H9 (cell line): ENCODE measurements around the gene PLEKHA7. TPM values are rescaled to one million over a fixed set of nuclear protein-coding genes. Genes with fewer than 3 reads are reported as not detected.

Experiments used
- DNase-seq: peaks from one replicate; pipeline ENCODE4 v3.0.0-alpha.2; 2017
- H2AFZ ChIP-seq: one replicate; pipeline ENCODE4 v1.6.1; 2013; ENCODE audit warnings: mild to moderate bottlenecking, low read length, control low read depth, moderate library complexity
- H2AK5ac ChIP-seq: 2 replicates; pipeline ENCODE4 v1.6.1; 2013; ENCODE audit warnings: low read length, control low read depth, mixed read lengths; ENCODE audit not compliant: insufficient read length
- H2BK120ac ChIP-seq: one replicate; pipeline ENCODE4 v1.6.1; 2013; ENCODE audit warnings: low read depth, mild to moderate bottlenecking, low read length, control low read depth, inconsistent platforms; ENCODE audit not compliant: poor library complexity, severe bottlenecking
- H2BK12ac ChIP-seq: 2 replicates; pipeline ENCODE4 v1.6.1; 2013; ENCODE audit warnings: low read length, control low read depth, mixed read lengths, low read depth; ENCODE audit not compliant: insufficient read length
- H2BK15ac ChIP-seq: 2 replicates; pipeline ENCODE4 v1.6.1; 2013; ENCODE audit warnings: low read depth, low read length, control low read depth
- H2BK20ac ChIP-seq: one replicate; pipeline ENCODE4 v1.6.1; 2013; ENCODE audit warnings: low read depth, mild to moderate bottlenecking, low read length, control low read depth, inconsistent platforms; ENCODE audit not compliant: poor library complexity, severe bottlenecking
- H2BK5ac ChIP-seq: 2 replicates; pipeline ENCODE4 v1.6.1; 2013; ENCODE audit warnings: low read length, control low read depth, mixed read lengths; ENCODE audit not compliant: insufficient read length
- H3K14ac ChIP-seq: 2 replicates; pipeline ENCODE4 v1.6.1; 2013; ENCODE audit warnings: low read length, control low read depth; ENCODE audit not compliant: insufficient read depth
- H3K18ac ChIP-seq: 2 replicates; pipeline ENCODE4 v1.6.1; 2013; ENCODE audit warnings: low read depth, mild to moderate bottlenecking, mixed read lengths, low read length, control low read depth; ENCODE audit not compliant: insufficient read length
- H3K23ac ChIP-seq: 2 replicates; pipeline ENCODE4 v1.6.1; 2013; ENCODE audit warnings: low read length, control low read depth, mixed read lengths, low read depth; ENCODE audit not compliant: insufficient read length
- H3K23me2 ChIP-seq: 2 replicates; pipeline ENCODE4 v1.6.1; 2013; ENCODE audit warnings: low read depth, mild to moderate bottlenecking, mixed read lengths, low read length, control low read depth; ENCODE audit not compliant: insufficient read length, poor library complexity, severe bottlenecking
- H3K27ac ChIP-seq: 2 replicates; pipeline ENCODE4 v1.5.1; 2013; ENCODE audit warnings: low read length, control low read depth, mixed read lengths, low read depth; ENCODE audit not compliant: insufficient read length
- H3K27me3 ChIP-seq: 2 replicates; pipeline ENCODE4 v1.6.1; 2013; ENCODE audit warnings: low read length, control low read depth, inconsistent platforms; ENCODE audit not compliant: insufficient read depth
- H3K4ac ChIP-seq: 2 replicates; pipeline ENCODE4 v1.6.1; 2013; ENCODE audit warnings: low read depth, mild to moderate bottlenecking, control low read depth, inconsistent platforms, low read length, moderate library complexity
- H3K4me1 ChIP-seq: 2 replicates; pipeline ENCODE4 v1.6.1; 2013; ENCODE audit warnings: low read length, control low read depth, inconsistent platforms; ENCODE audit not compliant: insufficient read depth
- H3K4me2 ChIP-seq: 2 replicates; pipeline ENCODE4 v1.6.1; 2013; ENCODE audit warnings: low read length, control low read depth, mixed read lengths; ENCODE audit not compliant: insufficient read length, insufficient read depth
- H3K56ac ChIP-seq: 2 replicates; pipeline ENCODE4 v1.6.1; 2013; ENCODE audit warnings: low read depth, mild to moderate bottlenecking, mixed read lengths, low read length, control low read depth; ENCODE audit not compliant: insufficient read length
- H3K79me1 ChIP-seq: 2 replicates; pipeline ENCODE4 v1.6.1; 2013; ENCODE audit warnings: low read depth, mild to moderate bottlenecking, moderate library complexity, low read length, control low read depth, inconsistent platforms; ENCODE audit not compliant: insufficient read depth, poor library complexity, severe bottlenecking
- H3K79me2 ChIP-seq: 2 replicates; pipeline ENCODE4 v1.6.1; 2013; ENCODE audit warnings: low read length, control low read depth, inconsistent platforms; ENCODE audit not compliant: insufficient read depth
- H3K9ac ChIP-seq: 2 replicates; pipeline ENCODE4 v1.6.1; 2013; ENCODE audit warnings: low read length, control low read depth, mixed read lengths; ENCODE audit not compliant: insufficient read length; ENCODE audit errors: extremely low read depth
- H3K9me3 ChIP-seq: one replicate; pipeline ENCODE4 v1.6.1; 2013; ENCODE audit warnings: low read depth, low read length, inconsistent platforms; ENCODE audit not compliant: control insufficient read depth
- H3T11ph ChIP-seq: one replicate; pipeline ENCODE4 v1.6.1; 2013; ENCODE audit warnings: mild to moderate bottlenecking, low read length, control low read depth, inconsistent platforms
- H4K20me1 ChIP-seq: one replicate; pipeline ENCODE4 v1.6.1; 2013; ENCODE audit not compliant: control insufficient read depth, insufficient read length, insufficient read depth
- H4K5ac ChIP-seq: 2 replicates; pipeline ENCODE4 v1.6.1; 2013; ENCODE audit warnings: low read depth, mild to moderate bottlenecking, mixed read lengths, low read length, control low read depth; ENCODE audit not compliant: insufficient read length
- H4K8ac ChIP-seq: replicated peaks from 2 replicates; pipeline ENCODE4 v1.6.1; 2013; ENCODE audit warnings: low read length, control low read depth, mixed read lengths, low read depth; ENCODE audit not compliant: insufficient read length
- H4K91ac ChIP-seq: 2 replicates; pipeline ENCODE4 v1.6.1; 2013; ENCODE audit warnings: low read depth, mild to moderate bottlenecking, moderate library complexity, mixed read lengths, low read length, control low read depth; ENCODE audit not compliant: insufficient read length
- H3K27ac Mint-ChIP-seq, 3 experiments: 2 replicates in 2 of 3; 3 replicates in 1 of 3; pipeline ENCODE4 v1.8.0; 2020 to 2021; ENCODE audit warnings: mixed read lengths in 3 of 3, mild to moderate bottlenecking in 1 of 3, moderate library complexity in 1 of 3
- H3K27me3 Mint-ChIP-seq: 2 replicates; pipeline ENCODE4 v1.8.0; 2021; ENCODE audit warnings: low read depth, mild to moderate bottlenecking, moderate library complexity, mixed read lengths
- H3K36me3 Mint-ChIP-seq, 3 experiments: 2 replicates in 2 of 3; 3 replicates in 1 of 3; pipeline ENCODE4 v1.8.0; 2020 to 2021; ENCODE audit warnings: low read depth in 3 of 3, mixed read lengths in 3 of 3; ENCODE audit not compliant: insufficient read depth in 1 of 3
- H3K4me1 Mint-ChIP-seq, 2 experiments: 2 replicates each; pipeline ENCODE4 v1.8.0; 2020; ENCODE audit warnings: mixed read lengths in 2 of 2
- H3K4me3 Mint-ChIP-seq, 2 experiments: 2 replicates in 1 of 2; 3 replicates in 1 of 2; pipeline ENCODE4 v1.8.0; 2020 to 2021; ENCODE audit warnings: mild to moderate bottlenecking in 2 of 2, mixed read lengths in 2 of 2, moderate library complexity in 1 of 2
- H3K9me3 Mint-ChIP-seq, 2 experiments: 2 replicates in 1 of 2; 3 replicates in 1 of 2; pipeline ENCODE4 v1.8.0; 2020; ENCODE audit warnings: mild to moderate bottlenecking in 2 of 2, mixed read lengths in 2 of 2, moderate library complexity in 1 of 2
- WGBS: extraction: QIAGEN DNeasy Blood & Tissue Kit; methylation state at CpG from one replicate; pipeline ENCODE4 v1.1.7; 2013; ENCODE audit warnings: missing lambda C conversion rate, low lambda C conversion rate, mixed read lengths; ENCODE audit not compliant: insufficient read length; ENCODE audit errors: extremely low coverage; 5-methylcytosine and 5-hydroxymethylcytosine counted together
- total RNA-seq: library from RNA; stranded (reverse); gene quantifications from 2 replicates; pipeline ENCODE4 v1.2.1, GENCODE V29; 2021
- TF ChIP-seq, protein P1 (sequence below): fragments of 200-600 bp; sonication (generic); conservative IDR thresholded peaks from 3 replicates; pipeline ENCODE4 v1.8.0; 2021; ENCODE audit warnings: antibody characterized with exemption, mild to moderate bottlenecking

Gene PLEKHA7
- total RNA-seq, 1 experiment from 2014 or later: 21.0 TPM

DNA sequence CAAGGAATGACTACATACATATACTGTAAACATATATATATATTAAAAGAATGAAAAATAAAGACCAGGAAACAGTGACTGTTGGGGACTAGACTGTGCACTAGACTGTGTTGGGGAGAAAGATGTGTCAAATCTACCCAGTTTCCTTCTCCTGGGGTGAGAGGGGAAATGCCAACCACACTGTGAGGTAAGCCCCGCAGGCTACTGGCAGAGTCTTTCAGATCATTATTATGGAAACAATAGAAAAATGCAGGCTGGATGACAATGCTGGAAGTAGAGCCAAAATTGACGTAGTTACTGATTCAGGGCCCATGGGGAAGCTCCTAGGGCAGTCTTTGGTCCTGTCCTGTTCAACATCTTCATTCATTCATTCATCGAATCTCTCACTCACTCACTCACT is 174.4 kb downstream of the PLEKHA7 start:
- Histone ChIP-seq H3K23ac (no peak overlapping the region), H3K4me2 (no peak overlapping the region), H3K4me1 (no peaks in the 10 kb centered on the region), H2BK12ac (no peak overlapping the region), H4K91ac (no peak overlapping the region), H3K14ac (no peak overlapping the region), H4K8ac (no peak overlapping the region), H3K27me3 (no peaks in the 10 kb centered on the region), H3K23me2 (no peaks in the 10 kb centered on the region), H2AK5ac (no peak overlapping the region), H2BK15ac (no peak overlapping the region), H3K56ac (no peak overlapping the region), H3K79me2 (no peaks in the 10 kb centered on the region), H3K9me3 (no peaks in the 10 kb centered on the region), H3T11ph (no peak overlapping the region), H3K18ac (no peak overlapping the region), H3K79me1 (no peaks in the 10 kb centered on the region), H2AFZ (no peak overlapping the region), H4K5ac (no peak overlapping the region), H3K27ac (no peak overlapping the region), H2BK120ac (no peak overlapping the region), H3K9ac (no peak overlapping the region), H2BK20ac (no peak overlapping the region), H4K20me1 (no peaks in the 10 kb centered on the region), H3K4ac (no peak overlapping the region), H2BK5ac (no peak overlapping the region)
- DNase-seq: no peak
- H3K27ac Mint-ChIP-seq: no peak overlapping the region; a peak in 1 of 7 replicates
- no peaks in the 10 kb centered on the region for H3K27me3 Mint-ChIP-seq
- no peak overlapping the region for H3K4me3 Mint-ChIP-seq
- peaks cover 4 to 16% of the 10 kb centered on the region in 2 experiments; a peak in 3 of 4 replicates for H3K4me1 Mint-ChIP-seq
- TF ChIP-seq, protein P1, sequence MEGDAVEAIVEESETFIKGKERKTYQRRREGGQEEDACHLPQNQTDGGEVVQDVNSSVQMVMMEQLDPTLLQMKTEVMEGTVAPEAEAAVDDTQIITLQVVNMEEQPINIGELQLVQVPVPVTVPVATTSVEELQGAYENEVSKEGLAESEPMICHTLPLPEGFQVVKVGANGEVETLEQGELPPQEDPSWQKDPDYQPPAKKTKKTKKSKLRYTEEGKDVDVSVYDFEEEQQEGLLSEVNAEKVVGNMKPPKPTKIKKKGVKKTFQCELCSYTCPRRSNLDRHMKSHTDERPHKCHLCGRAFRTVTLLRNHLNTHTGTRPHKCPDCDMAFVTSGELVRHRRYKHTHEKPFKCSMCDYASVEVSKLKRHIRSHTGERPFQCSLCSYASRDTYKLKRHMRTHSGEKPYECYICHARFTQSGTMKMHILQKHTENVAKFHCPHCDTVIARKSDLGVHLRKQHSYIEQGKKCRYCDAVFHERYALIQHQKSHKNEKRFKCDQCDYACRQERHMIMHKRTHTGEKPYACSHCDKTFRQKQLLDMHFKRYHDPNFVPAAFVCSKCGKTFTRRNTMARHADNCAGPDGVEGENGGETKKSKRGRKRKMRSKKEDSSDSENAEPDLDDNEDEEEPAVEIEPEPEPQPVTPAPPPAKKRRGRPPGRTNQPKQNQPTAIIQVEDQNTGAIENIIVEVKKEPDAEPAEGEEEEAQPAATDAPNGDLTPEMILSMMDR: no peak
- no CpG with 5 or more reads among the region's 3 CpGs for WGBS
- H3K9me3 Mint-ChIP-seq: no peaks in the 10 kb centered on the region
- H3K36me3 Mint-ChIP-seq: peaks cover 6 to 18% (median 15%) of the 10 kb centered on the region in 3 experiments; a peak in 6 of 7 replicates
